GM12872 (cell line): ENCODE results near the gene EPB41L2.

Source experiments
- CTCF ChIP-seq: IDR thresholded peaks from 3 replicates; pipeline ENCODE4 v1.5.1; 2011; ENCODE audit warnings: low read depth, mild to moderate bottlenecking, low read length, moderate library complexity; ENCODE audit not compliant: insufficient read depth

Gene EPB41L2

GRCh38 chr6:131060311-131060710 lies 2.7 kb downstream of the EPB41L2 start:
- TF ChIP-seq CTCF = no peak

- TF ChIP-seq CTCF = no peak
Measured at GRCh38 chr6:131059486-131059885, 3.6 kb downstream of the EPB41L2 start.

- no peak for TF ChIP-seq CTCF
Measured at GRCh38 chr6:131058236-131058635, 4.8 kb downstream of the EPB41L2 start.

- no peak for TF ChIP-seq CTCF
Measured at GRCh38 chr6:131054392-131055250, 8.4 kb downstream of the EPB41L2 start.

- TF ChIP-seq CTCF = no peak
Measured at GRCh38 chr6:131053546-131054240, 9.4 kb downstream of the EPB41L2 start.

- TF ChIP-seq CTCF = no peak
Measured at GRCh38 chr6:131052181-131052580, 10.9 kb downstream of the EPB41L2 start.

- TF ChIP-seq CTCF = no peak
Measured at GRCh38 chr6:131051341-131051740, 11.7 kb downstream of the EPB41L2 start.
